ENCODE data around the gene KCNMA1.
A peak's percentile ranks its signal among the peaks of the same experiment; 100 is the strongest.

Gene KCNMA1

GRCh38 chr10:77386838-77387237 is 250.8 kb downstream of the KCNMA1 start:
- peak; percentile 3 for DNase-seq

GRCh38 chr10:77386365-77386764 is 251.2 kb downstream of the KCNMA1 start:
- DNase-seq, result no peak

- DNase-seq, result no peak
Observed at GRCh38 chr10:77385315-77385714, 252.3 kb downstream of the KCNMA1 start.

- no peak for DNase-seq
Observed at GRCh38 chr10:77383861-77384553, 253.6 kb downstream of the KCNMA1 start.

- DNase-seq, result no peak
Observed at GRCh38 chr10:77381750-77382149, 255.9 kb downstream of the KCNMA1 start.

DNA sequence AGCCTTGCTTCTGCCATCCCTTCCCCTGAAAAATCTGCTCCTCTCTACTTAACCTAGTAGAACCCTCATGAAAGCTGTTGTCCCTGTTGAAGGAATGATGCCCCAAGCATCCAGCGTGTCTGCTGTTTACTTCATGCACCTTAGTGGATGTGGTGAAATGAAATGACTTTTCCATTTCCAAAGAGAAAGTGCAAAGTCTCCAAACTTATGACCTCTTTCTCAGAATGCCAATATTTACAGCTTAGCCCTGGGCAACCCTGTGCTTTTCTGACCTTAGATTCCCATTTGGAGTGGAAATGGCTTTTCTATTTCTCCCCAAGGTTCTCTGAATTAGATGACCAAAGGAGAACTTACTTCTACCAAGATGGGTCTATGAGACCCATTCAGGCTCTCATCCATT is 256.9 kb downstream of the KCNMA1 start:
- DNase-seq, result no peak

GRCh38 chr10:77380191-77380590 is 257.4 kb downstream of the KCNMA1 start:
- no peak for DNase-seq

DNA sequence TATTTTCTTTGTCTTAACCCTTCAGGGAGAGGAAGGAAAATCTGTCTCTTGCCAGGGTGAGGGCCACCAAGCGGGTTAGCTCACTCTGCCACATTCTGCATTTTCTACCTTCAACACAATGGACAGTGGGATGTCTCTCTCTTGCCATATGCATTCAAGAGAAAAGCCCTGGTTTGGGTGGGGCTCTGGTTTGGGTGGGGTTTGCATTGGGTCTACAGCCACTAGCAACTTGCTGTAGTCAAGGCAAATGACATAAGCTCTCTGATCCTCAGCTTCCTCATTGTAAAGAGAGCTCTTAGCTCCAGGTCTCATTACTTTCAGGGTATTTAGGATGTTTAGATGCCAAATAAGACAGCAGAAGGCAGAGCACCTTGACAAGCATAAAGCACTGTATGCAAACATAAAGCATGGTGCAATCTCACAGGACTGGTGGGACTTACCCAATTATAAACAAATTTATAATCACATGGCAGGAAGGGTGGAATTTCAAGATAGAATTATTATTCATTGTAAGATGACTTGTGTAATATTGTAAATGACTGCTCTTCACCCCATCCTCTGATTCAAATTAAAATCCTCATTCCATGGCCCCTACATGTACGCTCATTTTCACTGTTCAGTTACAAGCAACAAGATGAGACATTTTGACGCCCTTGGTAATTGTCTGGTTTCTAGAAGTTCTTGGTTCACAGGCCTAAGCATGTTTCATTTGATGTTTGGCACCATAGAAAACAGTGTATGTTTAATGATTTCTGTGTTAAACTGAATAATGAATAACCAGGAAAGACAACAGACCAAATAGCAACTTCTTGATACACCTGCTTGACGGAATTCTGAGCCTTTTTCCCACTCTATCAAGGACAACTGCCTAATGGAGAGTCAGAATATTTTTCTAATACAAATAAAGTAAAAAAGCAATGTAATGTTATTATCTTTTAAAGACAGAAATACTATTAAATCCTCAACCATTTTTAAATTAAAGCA is 258.9 kb downstream of the KCNMA1 start:
- DNase-seq, result no peak

GRCh38 chr10:77377678-77378352 is 259.8 kb downstream of the KCNMA1 start:
- DNase-seq, result no peak

DNA sequence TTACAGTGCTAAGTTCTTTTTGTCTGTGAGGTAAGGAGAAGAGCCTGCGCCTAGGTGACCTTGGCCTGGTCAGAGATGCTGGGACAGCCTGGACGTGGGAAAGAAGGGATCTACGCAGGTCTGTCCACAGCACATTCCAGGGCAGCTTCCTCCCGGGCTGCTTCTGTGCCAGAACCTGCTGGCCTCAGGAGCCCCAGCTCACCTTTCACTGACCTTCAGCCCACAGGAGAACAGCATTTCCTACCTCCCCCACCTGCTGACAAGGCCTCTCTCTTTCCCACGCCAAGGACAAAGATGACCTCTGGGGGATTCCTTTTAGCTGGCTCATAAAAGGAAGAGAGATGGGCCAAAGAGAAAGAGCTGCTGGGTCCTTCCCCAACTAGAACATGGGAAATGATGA is 260.6 kb downstream of the KCNMA1 start:
- DNase-seq, result no peak

DNA sequence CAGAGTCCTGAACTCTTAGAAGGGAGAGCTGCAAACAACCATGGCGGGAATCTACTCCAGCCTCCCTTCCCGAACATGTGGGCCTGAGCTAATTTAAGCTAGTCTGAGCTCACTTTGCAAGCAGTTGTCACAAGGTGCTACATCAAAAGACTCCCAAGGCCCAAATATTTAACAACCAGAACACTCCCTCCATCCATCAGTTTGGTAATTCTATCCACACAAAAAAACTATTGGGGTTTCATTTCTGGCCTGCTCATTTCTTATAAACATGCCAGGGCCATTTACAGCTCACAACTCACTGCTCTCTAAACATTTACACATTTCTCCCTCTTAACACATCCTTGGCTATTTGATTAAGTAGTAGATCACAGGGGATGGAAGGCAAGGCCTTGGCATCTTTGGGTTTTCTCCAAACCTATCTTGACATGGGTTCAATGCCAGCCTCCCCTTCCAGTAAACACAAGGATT is 263.4 kb downstream of the KCNMA1 start:
- DNase-seq, result no peak

DNA sequence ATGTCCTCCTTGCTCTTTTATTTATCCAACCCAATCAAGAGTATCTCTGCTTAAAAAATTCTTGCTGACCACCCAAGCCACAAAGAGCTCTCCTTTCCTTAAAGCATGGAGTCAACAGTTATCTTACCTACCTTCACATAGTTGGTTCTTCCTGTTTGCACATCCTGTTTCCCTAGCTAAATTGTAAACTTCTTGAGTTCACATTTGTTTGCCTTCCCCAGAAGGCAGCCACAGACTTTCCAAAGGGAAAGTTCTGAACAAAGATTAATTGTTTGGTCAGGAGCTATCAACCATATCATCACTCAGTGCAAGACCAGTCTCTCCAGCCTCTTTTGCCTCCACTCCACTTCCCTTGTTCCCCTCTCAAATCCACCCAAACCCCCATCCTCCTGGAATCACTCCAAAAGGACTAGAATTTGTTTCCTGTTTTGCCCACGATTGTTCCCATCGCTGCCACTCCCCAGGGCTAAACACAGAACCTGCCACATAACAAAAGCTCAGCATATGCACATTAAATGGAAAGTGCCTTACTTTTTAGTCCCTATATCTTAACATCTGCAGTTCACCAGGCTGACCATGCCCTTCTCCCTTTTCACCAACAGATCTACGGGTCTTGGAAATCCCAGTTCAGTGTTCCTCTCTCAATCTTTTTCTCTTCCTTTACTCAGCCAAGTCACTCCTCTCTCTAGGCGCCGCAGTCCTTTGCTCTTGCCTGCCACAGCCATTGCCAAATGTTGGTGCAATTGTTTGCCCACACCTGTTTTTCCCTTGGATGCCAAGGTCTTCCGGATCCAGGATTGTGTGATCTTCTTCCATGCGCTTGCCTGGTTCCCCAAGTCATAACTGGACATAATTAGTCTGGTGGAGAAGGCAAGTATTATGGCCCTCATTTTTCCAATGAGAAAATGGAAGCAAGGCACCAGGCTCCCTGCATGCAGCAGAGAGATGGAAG is 265.5 kb downstream of the KCNMA1 start:
- no peak for DNase-seq

- no peak for DNase-seq
Observed at GRCh38 chr10:77371421-77371820, 266.2 kb downstream of the KCNMA1 start.

- no peak for DNase-seq
Observed at GRCh38 chr10:77368006-77368405, 269.6 kb downstream of the KCNMA1 start.

DNA sequence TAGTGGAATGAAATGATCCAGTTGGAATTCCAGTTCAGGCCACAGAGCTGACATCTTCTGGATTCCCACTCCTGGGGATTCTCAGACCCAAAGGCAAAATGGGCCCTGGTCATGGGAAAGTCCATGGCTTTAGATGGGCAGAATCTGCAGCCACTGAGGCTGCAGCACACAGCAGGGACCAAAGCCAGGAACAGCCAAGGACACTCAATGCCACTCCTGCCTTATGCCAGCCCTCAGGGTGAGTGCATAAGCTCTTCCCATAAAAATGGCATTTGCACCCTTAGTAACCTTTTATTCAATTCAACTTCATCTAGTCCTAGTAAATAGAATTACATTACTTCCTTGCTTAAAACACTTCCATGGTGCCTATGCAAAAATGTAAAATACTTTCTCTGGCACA is 274.4 kb downstream of the KCNMA1 start:
- no peak for DNase-seq

DNA sequence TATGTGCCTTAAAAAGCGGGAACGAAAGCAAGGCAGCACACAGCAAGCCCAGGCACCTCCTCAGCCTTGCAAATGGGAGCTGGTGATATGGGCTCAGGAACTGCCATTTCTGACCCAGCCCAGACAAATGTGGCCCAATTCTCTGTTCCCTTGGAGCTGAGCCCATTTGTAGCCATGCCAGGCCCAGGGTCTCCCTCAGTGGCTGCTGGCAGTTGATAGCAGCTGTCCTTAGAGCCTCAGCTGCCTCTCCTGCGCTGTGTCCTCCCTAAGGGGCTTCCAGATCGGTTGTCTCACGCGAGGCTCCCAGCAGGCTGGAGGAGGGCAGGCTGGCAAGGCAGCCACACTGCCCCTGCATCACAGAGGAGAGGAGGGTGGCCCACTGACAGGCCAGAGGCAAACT is 275.8 kb downstream of the KCNMA1 start:
- DNase-seq, result no peak

DNA sequence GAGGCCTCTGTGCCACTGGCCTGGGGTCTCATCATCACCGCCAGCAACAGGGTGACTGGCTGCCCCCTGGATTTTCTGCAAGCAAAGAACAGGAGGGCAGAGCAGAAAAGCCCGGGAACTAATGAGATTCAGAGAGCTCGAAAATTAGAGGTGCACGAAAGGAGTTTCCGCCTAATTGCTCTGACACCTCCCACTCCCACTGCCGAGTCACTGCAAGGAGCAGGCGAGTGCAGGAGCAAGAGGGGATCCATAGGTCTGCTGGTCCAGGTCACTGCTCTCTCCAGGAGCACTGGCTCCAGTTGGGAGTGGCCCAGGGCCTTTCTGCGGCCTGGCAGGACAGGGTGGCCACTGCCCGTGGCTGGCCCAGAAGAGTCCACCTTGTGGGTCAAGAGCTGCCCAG is 276.2 kb downstream of the KCNMA1 start:
- DNase-seq, result no peak

GRCh38 chr10:77360835-77361234 is 276.8 kb downstream of the KCNMA1 start:
- DNase-seq, result no peak

- DNase-seq, result no peak
Observed at GRCh38 chr10:77359950-77360520, 277.6 kb downstream of the KCNMA1 start.

GRCh38 chr10:77359287-77359691 is 278.3 kb downstream of the KCNMA1 start:
- DNase-seq, result no peak

GRCh38 chr10:77358656-77359055 is 279.0 kb downstream of the KCNMA1 start:
- peak; percentile 6 for DNase-seq
